GM20000 (cell line): Measurements from ENCODE around the gene HDGFL2.

Experiments
- DNase-seq: peaks from one replicate; pipeline ENCODE4 v3.0.0; 2012; ENCODE audit warnings: low spot score
- CTCF ChIP-seq: IDR thresholded peaks from 2 replicates; pipeline ENCODE4 v1.5.1; 2012; ENCODE audit warnings: mild to moderate bottlenecking, control low read depth; ENCODE audit errors: extremely low read depth, missing control alignments

HDGFL2 gene

GRCh38 chr19:4464815-4465581 lies 7.1 kb upstream of the HDGFL2 start:
- TF ChIP-seq CTCF, result no peak
- no peak for DNase-seq

GRCh38 chr19:4467835-4468234 lies 4.3 kb upstream of the HDGFL2 start:
- no peak for DNase-seq
- no peak for TF ChIP-seq CTCF

GRCh38 chr19:4471403-4472173 lies 509 bp upstream of the HDGFL2 start:
- no peak for TF ChIP-seq CTCF
- DNase-seq, result peak; percentile 99

GRCh38 chr19:4473011-4473762 lies 1.1 kb downstream of the HDGFL2 start:
- TF ChIP-seq CTCF, result no peak
- no peak for DNase-seq

- no peak for TF ChIP-seq CTCF
- no peak for DNase-seq
Measured at GRCh38 chr19:4473763-4474513, 1.8 kb downstream of the HDGFL2 start.

GRCh38 chr19:4474514-4475022 lies 2.5 kb downstream of the HDGFL2 start:
- TF ChIP-seq CTCF, result no peak
- peak; percentile 85 for DNase-seq
